Measurements from ENCODE around the gene BTN1A1. TPM values are rescaled to one million over a fixed set of nuclear protein-coding genes. Genes with fewer than 3 reads are reported as not detected.
"Not testable (repeated sequence)": the region's sequence is repeated elsewhere in the genome, so short reads cannot be mapped to it uniquely, and the experiment has no call there.

BTN1A1 gene
- total RNA-seq, 3 donors from 2014 or later = 0.10 TPM; not detected in 2

DNA sequence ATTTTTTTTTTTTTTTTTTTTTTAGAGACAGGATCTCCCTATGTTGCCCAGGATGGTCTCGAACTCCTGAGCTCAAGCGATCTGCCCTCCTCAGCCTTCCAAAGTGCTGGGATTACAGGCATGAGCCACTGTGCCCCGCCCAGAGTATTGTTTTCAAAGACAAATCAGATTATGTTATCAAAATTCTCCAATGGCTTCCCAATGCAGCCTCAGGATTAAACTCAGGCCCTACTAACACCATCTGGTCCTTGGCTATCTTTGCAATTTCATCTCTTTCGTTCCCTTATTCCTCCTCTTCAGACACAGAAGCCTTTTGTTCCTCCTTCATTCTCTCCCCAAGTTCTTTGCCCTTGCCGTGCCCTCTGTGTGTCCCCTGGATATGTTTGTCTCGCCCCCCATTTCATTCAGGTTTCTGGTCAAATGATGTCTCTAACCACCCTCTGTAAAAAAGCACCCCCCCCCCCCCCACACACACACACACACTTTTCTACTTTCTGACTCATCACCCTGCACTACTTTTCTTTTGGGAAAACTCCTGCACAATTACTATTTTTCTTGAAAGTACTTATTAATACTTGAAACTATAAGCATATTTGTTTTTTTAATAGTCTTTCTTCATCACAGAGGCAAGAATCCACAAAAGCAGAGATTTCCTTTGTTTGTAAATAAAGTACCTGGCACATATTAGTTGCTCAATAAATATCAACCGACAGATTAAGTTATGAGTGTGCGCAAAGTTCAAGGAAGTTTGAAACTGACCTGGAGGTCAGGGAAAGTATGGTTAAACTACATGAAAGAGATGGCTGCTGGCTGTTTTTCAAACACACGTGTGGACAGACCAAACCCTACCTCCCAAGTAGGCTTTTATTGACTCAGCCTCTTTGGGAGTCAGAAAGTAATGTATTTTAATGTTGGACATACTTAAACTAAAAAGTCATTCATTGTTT is 16.7 kb downstream of the BTN1A1 start:
- ATAC-seq = no peak
- H3K4me3 Mint-ChIP-seq = no peak overlapping the region
- peaks cover 13% of the 10 kb centered on the region for H3K4me1 Mint-ChIP-seq (ENCODE audit: low read depth)
- no peak for DNase-seq
- no peaks in the 10 kb centered on the region for H3K9me3 Mint-ChIP-seq
- H3K36me3 Mint-ChIP-seq (ENCODE audit: insufficient read depth) = no peaks in the 10 kb centered on the region
- H3K27me3 Mint-ChIP-seq (ENCODE audit: low read depth) = no peaks in the 10 kb centered on the region

DNA sequence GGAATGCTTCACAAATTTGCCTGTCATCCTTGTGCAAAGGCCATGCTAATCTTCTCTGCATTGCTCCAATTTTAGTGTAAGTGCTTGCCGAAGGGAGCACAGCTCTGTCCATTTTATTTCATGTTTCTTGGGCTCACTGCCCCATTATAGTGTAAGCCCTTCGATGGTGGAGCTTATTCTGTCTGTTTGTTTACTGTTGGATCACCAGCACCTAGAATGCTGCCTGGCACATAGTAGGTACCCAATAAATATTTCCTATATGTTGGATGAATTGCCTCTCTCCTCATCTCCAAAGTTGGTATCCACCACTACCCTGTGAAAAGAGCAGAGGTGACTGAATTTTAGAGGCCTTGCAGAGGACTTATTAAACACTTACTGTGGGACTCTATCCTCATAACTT is 19.3 kb downstream of the BTN1A1 start:
- no peaks in the 10 kb centered on the region for H3K9me3 Mint-ChIP-seq
- no peak overlapping the region for H3K4me3 Mint-ChIP-seq
- no peaks in the 10 kb centered on the region for H3K27me3 Mint-ChIP-seq (ENCODE audit: low read depth)
- peaks cover 31% of the 10 kb centered on the region for H3K4me1 Mint-ChIP-seq (ENCODE audit: low read depth)
- H3K36me3 Mint-ChIP-seq (ENCODE audit: insufficient read depth) = no peaks in the 10 kb centered on the region
- ATAC-seq (no peak), DNase-seq (no peak)

DNA sequence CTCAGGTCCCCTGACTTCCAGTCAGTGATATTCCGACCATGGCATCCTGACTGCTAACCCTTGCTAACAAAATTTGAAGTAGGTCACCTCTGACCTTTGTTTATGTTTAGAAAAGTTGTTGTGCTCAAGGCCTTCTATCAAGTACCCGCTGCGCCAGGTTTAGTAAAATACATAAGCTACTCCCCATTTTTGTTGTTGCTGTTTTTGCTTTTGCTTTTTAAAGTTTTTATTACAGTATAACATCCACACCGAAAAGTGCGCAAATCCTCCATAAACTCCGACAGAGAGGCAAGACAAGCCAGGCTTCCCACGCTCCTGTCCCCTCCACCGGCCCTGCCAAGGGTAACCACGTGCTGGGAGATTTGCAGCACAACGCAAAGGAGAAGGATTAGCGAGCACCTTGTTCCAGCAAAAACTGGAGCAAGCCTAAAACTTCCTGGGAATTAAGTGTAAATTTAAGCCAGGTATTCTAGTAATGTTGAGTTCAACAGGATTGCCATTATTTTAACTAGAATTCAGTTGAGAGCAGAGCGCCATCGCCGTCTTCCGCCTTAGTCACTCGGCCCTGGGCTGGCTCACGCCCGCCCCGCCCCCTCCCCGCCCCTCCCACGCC is 20.2 kb downstream of the BTN1A1 start:
- no peak for DNase-seq
- H3K36me3 Mint-ChIP-seq (ENCODE audit: insufficient read depth) = no peaks in the 10 kb centered on the region
- peak; percentile 10 to 12 for ATAC-seq
- peaks cover 31% of the 10 kb centered on the region for H3K4me1 Mint-ChIP-seq (ENCODE audit: low read depth)
- no peaks in the 10 kb centered on the region for H3K9me3 Mint-ChIP-seq
- no peaks in the 10 kb centered on the region for H3K27me3 Mint-ChIP-seq (ENCODE audit: low read depth)
- H3K4me3 Mint-ChIP-seq = peak overlapping the region; percentile 88

DNA sequence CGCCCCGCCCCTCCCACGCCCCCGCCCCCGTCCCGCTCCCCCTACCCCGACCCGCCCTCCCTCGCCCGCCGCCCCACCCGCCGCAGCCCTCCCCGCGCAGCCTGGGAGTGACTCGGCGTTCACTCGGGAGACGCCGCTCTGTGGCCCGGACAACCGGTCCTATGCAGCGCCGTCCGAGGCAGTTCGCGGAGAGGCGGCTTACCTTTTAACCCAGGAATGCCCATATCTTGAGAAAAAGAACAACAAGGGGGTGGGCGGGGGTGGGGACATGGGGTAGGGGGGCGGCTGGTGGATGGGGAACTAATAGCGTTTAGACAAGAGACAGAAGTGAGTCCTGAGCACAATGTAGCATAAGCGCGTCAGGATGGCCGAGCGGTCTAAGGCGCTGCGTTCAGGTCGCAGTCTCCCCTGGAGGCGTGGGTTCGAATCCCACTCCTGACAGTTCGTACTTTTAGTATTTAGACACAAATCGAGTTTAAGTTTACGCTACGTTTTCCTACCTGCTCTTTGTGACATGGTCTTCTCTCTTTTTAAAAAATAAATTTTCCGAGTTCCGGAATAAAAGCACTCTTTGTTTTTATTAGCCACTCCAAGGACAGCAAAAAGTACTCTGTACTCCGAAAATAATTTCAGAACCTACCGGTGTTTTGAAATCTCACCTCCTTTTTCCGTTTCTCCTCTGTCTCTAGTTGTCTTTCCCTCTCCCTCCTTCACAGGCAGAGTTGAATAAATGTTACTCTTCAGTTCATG is 20.9 kb downstream of the BTN1A1 start:
- peak; percentile 83 for DNase-seq
- no peaks in the 10 kb centered on the region for H3K36me3 Mint-ChIP-seq (ENCODE audit: insufficient read depth)
- H3K4me1 Mint-ChIP-seq (ENCODE audit: low read depth) = peaks cover 31% of the 10 kb centered on the region

DNA sequence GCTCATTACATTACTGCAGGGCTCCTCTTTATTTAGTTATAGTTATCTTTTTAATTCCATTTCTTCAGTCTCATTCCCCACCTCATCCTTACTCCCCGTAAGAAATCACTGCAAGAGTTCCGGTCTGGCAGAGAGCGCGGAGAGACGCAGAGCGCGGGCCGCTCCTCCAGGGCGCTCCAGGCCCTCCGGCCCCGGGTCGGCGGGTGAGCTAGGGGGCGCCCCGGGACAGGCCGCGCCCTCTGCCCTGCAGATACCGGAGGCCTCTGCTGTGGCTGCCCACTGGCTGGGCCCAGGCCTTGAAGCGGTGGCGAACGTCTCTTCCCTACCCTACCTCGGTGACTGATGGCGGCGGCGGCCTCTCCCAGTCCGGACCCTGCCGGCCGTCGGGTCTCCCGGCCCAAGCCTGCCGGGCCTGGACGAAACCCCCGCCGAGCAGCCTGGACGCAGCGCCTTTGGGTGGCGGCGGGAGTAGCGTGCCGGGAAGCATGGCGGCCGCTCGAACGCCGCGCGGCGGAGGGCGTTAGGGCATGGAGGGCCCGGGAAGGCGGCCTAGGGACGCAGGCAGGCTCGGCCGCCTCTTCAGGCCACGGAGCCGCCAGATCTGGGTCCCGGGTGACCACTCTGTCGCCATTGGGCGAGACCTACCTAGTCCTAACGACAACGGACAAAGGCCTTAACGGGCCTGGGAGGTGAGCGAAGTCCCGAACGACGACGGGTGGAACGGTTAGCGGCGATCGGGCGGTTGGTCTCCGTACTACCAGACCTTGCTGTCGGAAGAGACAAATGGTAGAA is 21.7 kb downstream of the BTN1A1 start:
- H3K9me3 Mint-ChIP-seq = no peaks in the 10 kb centered on the region
- no peaks in the 10 kb centered on the region for H3K27me3 Mint-ChIP-seq (ENCODE audit: low read depth)
- ATAC-seq = peak; percentile 71 to 72
- no peaks in the 10 kb centered on the region for H3K36me3 Mint-ChIP-seq (ENCODE audit: insufficient read depth)
- peaks cover 31% of the 10 kb centered on the region for H3K4me1 Mint-ChIP-seq (ENCODE audit: low read depth)
- peak; percentile 61 for DNase-seq
- H3K4me3 Mint-ChIP-seq = peak overlapping the region; percentile 88

More for the DNA sequence above, 20.9 kb downstream of the BTN1A1 start:
- no peaks in the 10 kb centered on the region for H3K27me3 Mint-ChIP-seq (ENCODE audit: low read depth)
- no peaks in the 10 kb centered on the region for H3K9me3 Mint-ChIP-seq
- ATAC-seq = peak; percentile 78 to 79
- H3K4me3 Mint-ChIP-seq = peak overlapping the region; percentile 88

DNA sequence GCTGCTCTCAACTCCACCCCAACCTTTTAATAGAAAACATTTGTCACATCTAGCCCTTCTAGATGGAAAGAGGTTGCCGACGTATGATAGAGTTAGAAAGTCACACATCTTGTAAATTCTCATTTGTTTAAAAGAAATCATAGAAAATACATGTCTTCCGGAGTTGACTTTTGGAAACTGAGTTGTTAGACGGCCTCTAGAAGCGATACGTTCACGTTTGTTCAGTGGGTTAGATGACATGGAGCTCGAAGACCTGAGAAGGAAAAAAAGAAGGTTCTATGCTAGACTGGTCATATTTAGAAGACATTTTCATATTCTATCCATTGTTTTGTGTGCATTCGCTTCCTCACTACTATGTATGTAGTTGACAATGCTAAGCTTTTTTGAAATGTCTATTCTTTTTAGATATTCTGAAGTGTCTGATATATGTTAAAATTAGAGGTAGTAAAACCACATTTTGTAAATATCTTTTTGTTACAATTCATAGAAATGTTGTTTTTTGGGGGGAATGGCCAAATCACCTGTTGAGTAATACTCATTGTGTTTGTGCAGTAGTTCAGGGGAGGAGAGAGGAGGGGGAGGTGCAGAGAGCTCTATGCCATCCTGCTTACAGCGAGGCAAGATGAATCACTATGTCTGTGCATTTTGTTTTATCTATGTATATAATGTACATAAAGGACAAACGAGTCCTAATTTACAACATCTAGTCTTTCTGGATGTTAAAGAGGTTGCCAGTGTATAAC is 22.6 kb downstream of the BTN1A1 start:
- peaks cover 31% of the 10 kb centered on the region for H3K4me1 Mint-ChIP-seq (ENCODE audit: low read depth)
- not testable (repeated sequence) for H3K9me3 Mint-ChIP-seq; H3K36me3 Mint-ChIP-seq (ENCODE audit: insufficient read depth); H3K27me3 Mint-ChIP-seq (ENCODE audit: low read depth); ATAC-seq; DNase-seq
- peak overlapping the region; percentile 88 for H3K4me3 Mint-ChIP-seq

DNA sequence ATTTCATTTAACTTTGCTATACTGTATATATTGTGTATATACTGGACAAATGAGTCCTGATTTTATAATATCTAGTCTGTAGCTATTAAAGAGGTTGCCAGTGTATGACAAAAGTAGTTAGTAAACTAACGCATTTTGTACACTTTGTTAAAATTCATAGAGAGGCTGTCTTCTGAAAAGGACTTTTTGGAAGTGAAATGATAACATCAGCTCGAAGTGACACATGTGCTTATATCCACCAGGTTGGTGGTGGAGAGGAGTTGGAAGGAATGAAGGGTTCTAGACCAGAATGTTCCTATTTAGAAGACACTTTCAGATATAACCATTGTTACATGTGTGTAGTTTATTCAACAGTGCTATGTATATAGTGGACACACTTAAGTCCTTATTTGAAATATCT is 24.2 kb downstream of the BTN1A1 start:
- H3K4me3 Mint-ChIP-seq; H3K36me3 Mint-ChIP-seq (ENCODE audit: insufficient read depth); H3K27me3 Mint-ChIP-seq (ENCODE audit: low read depth); H3K9me3 Mint-ChIP-seq; DNase-seq; ATAC-seq: not testable (repeated sequence)
- H3K4me1 Mint-ChIP-seq (ENCODE audit: low read depth) = peaks cover 32% of the 10 kb centered on the region

DNA sequence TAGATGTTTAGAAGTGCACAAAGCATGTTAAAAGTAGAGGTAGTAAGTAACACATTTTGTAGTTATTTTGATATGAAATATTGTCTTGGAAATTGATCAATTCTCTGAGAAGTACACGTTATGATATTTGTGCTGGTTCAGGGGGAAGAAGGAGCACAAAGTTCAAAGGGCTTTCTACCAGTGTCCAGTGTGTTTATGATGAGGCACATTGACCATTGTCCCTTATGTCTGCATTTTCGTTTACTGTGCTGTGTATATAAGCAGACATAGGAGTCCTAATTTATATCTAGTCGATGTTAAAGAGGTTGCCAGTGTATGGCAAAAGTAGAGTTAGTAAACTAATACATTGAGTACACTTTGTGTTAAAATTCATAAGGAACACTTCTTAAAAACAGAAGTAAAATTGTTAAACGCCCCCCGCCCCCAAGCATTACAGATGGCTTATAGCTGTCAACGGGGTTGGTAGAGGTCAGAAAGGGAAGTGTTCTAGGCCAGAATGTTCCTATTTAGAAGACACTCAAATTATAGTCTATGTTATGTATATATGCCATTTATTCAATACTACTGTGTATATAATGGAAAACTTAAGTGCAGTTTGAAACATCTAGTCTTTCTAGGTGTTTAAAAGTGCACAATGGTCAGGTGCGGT is 24.7 kb downstream of the BTN1A1 start:
- Mint-ChIP-seq H3K4me3 (no peak overlapping the region), H3K9me3 (no peaks in the 10 kb centered on the region), H3K27me3 (ENCODE audit: low read depth) (no peaks in the 10 kb centered on the region), H3K36me3 (ENCODE audit: insufficient read depth) (no peaks in the 10 kb centered on the region), H3K4me1 (ENCODE audit: low read depth) (peaks cover 33% of the 10 kb centered on the region)
- ATAC-seq (no peak), DNase-seq (no peak)

DNA sequence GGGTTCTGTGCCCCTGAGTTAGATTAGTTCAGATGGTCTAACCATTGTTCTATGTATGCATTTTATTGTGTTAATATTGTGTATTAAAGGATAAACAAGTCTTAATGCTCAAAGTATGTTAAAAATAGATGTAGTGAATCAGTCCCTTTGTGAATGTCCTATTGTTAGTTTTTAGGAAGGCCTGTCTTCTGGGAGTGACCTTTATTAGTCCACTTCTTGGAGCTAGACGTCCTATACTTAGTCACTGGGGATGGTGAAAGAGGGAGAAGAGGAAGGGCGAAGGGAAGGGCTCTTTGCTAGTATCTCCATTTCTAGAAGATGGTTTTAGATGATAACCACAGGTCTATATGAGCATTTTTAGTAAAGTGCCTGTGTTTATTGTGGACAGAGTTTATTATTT is 25.7 kb downstream of the BTN1A1 start:
- Mint-ChIP-seq H3K4me3 (no peak overlapping the region), H3K4me1 (ENCODE audit: low read depth) (peaks cover 27% of the 10 kb centered on the region), H3K36me3 (ENCODE audit: insufficient read depth) (no peaks in the 10 kb centered on the region), H3K9me3 (no peaks in the 10 kb centered on the region), H3K27me3 (ENCODE audit: low read depth) (no peaks in the 10 kb centered on the region)
- DNase-seq (no peak), ATAC-seq (no peak)

DNA sequence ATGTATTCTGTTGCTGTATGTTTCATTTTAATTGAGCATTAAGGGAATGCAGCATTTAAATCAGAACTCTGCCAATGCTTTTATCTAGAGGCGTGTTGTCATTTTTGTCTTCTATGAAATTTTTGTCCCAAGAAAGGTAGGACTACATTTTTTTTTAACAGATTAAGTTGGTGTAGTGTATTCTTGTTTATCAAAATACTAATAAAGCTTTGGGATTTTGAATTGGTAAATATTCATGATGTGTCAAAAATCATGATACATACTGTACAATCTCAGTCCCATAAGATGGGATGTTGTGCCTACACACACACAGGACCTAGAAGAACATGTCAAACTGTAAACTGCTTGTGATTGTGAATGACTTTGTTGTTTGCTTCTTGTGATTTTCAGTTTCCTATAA is 26.8 kb downstream of the BTN1A1 start:
- DNase-seq (no peak), ATAC-seq (no peak)
- Mint-ChIP-seq H3K4me3 (no peak overlapping the region), H3K9me3 (no peaks in the 10 kb centered on the region), H3K36me3 (ENCODE audit: insufficient read depth) (no peaks in the 10 kb centered on the region), H3K27me3 (ENCODE audit: low read depth) (no peaks in the 10 kb centered on the region), H3K4me1 (ENCODE audit: low read depth) (peaks cover 29% of the 10 kb centered on the region)

DNA sequence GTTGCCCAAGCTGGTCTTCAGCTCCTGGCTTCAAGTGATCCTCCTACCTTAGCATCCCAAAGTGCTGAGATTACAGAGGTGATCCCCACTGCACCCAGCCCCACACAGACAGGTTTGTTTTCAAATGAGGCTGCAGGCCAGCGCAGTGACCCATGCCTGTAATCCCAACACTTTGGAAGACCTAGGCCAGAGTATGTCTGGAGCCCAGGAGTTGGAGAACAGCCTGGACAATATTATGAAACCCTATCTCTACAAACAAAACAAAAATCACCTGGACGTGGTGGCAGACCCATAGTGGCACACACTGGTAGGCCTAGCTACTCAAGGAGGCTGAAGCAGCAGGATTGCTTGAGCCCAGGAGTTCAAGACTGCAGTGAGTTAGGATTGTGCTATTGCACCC is 30.1 kb downstream of the BTN1A1 start:
- peaks cover 29% of the 10 kb centered on the region for H3K4me1 Mint-ChIP-seq (ENCODE audit: low read depth)
- H3K27me3 Mint-ChIP-seq (ENCODE audit: low read depth) = no peaks in the 10 kb centered on the region
- DNase-seq = no peak
- no peak for ATAC-seq
- no peaks in the 10 kb centered on the region for H3K9me3 Mint-ChIP-seq
- no peak overlapping the region for H3K4me3 Mint-ChIP-seq
- H3K36me3 Mint-ChIP-seq (ENCODE audit: insufficient read depth) = no peaks in the 10 kb centered on the region

DNA sequence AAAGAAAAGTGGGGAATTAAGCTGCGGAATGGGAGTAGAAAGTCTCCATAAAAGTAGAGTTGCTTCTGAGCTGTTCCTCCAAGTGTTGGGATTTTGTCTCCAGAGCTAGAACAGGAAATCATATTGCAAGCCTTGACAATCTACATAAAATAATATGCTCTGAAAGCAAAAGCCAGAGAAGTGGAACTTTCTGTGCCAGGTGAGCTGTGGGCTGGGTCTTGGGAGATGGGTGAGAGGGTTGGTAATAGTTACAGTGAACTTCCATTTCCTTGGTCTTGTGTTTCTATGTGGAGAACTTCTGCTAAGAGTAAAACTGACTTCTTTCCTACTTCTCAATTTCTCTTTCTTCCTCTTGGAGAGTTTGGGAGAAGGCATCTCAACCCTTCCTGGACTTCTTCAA is 31.8 kb downstream of the BTN1A1 start:
- peaks cover 38% of the 10 kb centered on the region for H3K4me1 Mint-ChIP-seq (ENCODE audit: low read depth)
- H3K9me3 Mint-ChIP-seq = no peaks in the 10 kb centered on the region
- H3K4me3 Mint-ChIP-seq = no peak overlapping the region
- no peaks in the 10 kb centered on the region for H3K36me3 Mint-ChIP-seq (ENCODE audit: insufficient read depth)
- ATAC-seq (no peak), DNase-seq (no peak)
- H3K27me3 Mint-ChIP-seq (ENCODE audit: low read depth) = no peaks in the 10 kb centered on the region

Measured in activated T-cell treated with anti-CD3 and anti-CD28 coated beads, Interleukin-2, amount 50 U/mL, for 4 hours (primary cell).